GM23248 (cell line): ENCODE data around the gene SLC1A3.

Source experiments
- EZH2 ChIP-seq: fragments of 200-600 bp; sonication (generic); IDR thresholded peaks from 2 replicates; pipeline ENCODE4 v1.6.1; 2018; ENCODE audit warnings: antibody characterized with exemption, mild to moderate bottlenecking; ENCODE audit not compliant: insufficient read depth, poor library complexity, severe bottlenecking
- EZH2phosphoT487 ChIP-seq: fragments of 200-600 bp; sonication (generic); IDR thresholded peaks from 2 replicates; pipeline ENCODE4 v1.6.1; 2018; ENCODE audit warnings: antibody characterized with exemption, moderate library complexity, mild to moderate bottlenecking, low read depth; ENCODE audit not compliant: insufficient read depth

GRCh38 chr5:36686881-36687280, 80.5 kb downstream of the SLC1A3 start:
- TF ChIP-seq EZH2phosphoT487 (no peak), EZH2 (no peak)
